HG03095 (cell line): ENCODE measurements around the gene TLN1.

ENCODE experiments used
- ATAC-seq: cut with Tn5 transposase; IDR thresholded peaks from one replicate; pipeline ENCODE4 v1.9.1; 2021; ENCODE audit warnings: moderate library complexity; ENCODE audit not compliant: unreplicated experiment

The TLN1 gene

DNA sequence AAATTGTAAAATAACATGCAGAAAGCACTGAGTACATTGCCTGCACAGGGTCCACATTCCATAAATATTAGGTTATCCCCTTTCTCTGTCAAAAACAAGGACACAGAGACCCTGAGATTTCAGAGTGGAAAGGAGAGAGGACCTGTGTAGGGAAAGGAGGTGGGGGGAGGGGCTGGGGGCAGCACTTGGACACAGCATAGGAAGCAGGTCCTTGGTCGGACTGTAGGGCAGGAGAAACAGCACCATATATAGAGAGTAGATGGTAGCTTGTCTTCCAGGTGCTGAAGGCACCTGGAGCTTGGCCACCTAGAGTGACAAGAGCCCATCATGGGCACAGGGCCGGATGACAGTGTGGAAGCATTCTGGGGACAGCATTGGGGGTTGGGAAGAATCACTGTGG, 44.7 kb downstream of the TLN1 start:
- no peak for ATAC-seq

DNA sequence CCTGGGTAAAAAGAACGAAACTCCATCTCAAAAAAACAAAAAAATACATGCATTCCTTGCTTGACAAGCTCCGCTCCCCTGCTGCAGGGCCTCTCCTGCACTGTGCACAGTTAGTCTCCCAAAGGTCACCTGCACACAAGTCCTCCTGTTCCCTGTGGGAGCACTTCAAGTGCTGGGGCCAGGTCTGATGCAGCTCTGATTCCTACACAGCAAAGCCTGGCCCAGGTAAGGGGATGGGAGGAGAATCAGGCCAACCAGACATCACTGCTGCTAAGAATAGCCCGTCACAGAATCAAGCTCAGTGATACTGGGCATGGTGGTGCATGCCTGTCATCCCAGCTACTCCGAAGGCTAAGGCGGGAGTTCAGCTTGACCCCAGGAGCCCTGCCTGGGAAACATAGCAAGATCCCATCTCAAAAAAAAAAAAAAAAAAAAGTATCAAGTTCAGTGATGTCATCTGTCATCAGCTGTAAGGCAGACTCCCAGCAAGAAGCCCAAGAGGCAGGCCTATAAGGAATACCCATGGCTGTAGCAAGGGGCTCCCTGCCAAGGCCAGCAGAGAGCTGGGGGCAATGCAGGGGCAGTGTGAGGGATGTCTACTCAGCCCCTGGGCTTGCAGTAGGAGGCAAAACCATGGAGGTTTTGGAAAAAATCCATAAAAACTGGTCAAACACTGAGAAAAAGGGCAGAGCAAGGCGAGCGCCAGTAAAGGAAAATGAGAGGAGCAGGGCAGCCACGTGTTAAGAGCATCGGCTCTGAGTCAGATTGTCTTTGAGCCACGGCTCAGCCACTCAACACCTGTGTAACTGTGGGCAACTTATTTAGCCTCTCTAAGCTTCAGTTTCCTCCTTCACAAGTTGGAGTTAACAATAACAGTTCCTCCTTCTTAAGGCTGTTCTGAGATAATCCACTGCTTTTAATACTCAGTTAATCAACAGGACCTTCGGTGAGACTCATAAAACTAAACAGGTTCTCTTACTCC, 45.5 kb downstream of the TLN1 start:
- ATAC-seq, result no peak

DNA sequence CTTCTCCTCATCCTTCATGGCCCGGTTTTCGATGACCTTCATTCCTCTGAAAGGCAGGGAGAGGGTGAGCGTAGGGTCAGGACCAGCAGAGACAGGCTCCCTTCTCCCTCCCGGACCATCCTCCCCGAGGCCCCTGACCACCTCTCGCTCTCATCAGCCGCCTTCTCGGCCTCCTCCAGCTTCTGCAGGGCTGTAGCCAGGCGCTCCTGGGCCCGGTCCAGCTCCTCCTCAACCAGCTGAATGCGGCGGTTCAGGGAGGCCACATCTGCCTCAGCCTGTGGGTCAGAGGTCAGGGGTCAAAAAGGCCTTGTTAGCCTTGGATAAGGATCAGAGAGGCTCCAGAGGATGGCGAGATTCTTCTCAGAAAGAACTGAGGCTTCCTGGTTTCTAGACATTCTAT, 46.5 kb downstream of the TLN1 start:
- ATAC-seq, result no peak

DNA sequence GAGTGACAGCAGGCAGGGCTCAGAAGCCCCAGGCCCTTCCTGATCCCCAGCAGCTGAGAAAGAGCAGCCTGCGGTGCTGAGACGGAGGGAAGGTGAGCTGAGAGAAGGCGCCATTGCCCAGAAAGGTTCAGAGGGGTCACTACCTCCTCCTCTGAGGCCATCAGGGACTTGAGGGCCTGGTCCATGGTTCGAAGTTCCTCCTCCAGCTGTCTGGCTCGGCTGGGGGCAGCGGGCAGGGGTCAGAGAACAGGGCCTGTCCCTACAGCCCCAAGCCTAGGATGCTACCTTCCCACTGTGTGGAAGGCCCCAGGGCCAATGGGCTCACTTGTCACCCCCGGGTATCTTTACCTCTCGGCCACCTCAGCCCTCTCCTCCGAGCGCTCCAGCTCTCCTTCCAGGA, 47.1 kb downstream of the TLN1 start:
- no peak for ATAC-seq

DNA sequence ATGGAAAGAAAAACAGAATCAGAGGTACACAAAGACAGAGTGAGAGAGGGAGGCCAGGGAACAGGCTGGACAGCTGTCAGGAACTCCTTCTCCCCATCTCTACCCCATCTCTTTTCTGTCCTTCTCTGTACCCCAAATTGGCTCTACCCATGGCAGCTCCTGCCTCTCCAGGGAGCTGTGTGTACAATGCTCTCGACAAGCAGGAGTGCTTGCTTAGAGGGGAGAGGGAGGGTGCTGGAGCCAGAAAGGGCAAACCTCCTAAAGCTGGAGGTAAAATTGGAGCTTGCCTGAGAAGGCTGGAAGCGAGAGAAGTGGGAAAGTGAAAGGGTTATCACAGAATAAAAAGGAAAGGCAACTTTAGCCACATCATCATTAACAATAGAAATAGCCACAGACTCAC, 48.7 kb downstream of the TLN1 start:
- no peak for ATAC-seq

DNA sequence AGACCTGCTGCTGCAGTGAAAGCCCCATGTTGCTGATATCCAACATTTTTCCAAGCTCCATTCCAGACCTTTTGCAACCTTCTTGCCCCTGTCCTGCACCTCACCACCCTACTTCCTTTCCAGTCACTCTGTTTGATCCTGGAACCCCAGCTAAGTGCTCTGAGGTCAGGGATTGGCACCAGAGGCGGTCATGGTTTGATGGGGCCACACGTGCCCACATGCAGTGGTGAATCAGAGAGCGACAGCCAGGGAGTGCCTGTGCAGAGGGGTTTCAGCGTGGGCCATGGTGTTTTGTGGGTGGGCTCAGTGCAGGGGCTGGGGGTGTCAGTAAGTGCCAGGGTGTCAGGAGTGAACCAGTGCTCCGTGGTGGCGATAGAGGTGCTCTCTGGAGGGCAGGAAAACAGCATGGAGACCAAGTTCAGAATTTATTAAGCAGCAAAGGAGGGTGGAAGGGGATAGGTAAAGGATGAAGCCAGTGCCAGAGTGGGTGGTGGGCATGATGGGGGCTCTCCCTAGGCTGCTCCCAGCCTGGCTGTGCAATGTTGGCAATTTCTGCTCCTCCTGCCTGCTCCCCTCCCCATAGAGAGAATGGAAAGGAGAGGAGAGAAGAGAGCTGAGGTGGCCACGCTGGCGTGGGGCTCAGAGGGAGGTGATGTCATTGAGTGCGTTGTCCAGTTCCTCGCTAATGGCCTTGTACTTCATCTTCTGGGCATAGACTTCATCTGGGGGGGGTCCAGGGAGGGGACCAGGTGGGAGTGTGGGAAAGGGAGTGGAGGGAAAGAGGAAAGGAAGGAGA, 49.3 kb downstream of the TLN1 start:
- no peak for ATAC-seq

DNA sequence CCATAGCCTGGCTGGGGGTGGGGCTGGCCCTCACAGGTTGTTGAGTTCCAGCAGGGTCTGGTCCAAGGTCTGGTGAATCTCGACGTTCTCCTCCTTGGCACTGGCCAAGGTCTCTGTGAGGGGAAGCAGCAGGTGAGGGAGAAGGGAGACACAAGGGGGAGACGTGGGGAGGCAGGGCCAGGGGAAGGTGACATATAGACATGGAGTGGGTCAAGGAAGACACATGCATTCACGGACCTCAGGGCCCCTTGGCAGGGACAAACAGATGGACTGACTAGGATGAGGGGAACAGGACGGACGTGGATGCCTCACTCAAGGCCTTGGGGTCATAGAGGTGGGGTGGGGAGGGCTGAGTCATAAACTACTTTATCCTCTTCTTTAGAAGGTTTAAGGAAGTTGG, 49.9 kb downstream of the TLN1 start:
- ATAC-seq, result no peak

DNA sequence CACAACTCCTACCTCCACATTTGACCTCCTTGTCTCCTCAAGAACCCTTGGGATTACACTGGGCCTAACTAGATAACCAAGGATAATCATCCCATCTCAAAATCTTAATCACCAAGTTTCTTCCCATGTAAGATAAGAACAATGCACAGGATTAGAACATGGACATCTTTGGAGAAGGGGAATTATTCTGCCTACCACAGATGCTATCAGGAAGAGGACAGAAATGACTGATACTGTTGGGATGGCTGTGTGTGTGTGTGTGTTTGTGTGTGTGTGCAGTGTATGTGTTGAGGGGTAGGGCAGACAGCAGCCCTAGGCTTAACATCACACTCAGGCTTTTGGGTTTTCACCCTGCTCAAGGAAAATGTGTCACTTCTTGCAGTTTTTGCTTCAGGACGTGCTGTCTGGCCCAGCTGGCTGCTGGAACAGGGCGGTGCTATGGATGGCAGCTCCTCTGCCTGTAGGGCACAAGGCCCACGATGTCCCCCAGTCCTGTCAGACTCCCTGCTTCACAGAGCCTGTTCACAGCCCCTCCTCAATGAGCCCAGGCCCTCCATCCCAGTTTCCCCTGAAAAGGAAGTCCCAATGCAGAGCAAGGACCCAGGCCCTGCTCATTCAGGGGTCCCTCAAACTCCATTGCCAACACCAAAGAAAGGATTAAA, 50.5 kb downstream of the TLN1 start:
- ATAC-seq, result no peak

DNA sequence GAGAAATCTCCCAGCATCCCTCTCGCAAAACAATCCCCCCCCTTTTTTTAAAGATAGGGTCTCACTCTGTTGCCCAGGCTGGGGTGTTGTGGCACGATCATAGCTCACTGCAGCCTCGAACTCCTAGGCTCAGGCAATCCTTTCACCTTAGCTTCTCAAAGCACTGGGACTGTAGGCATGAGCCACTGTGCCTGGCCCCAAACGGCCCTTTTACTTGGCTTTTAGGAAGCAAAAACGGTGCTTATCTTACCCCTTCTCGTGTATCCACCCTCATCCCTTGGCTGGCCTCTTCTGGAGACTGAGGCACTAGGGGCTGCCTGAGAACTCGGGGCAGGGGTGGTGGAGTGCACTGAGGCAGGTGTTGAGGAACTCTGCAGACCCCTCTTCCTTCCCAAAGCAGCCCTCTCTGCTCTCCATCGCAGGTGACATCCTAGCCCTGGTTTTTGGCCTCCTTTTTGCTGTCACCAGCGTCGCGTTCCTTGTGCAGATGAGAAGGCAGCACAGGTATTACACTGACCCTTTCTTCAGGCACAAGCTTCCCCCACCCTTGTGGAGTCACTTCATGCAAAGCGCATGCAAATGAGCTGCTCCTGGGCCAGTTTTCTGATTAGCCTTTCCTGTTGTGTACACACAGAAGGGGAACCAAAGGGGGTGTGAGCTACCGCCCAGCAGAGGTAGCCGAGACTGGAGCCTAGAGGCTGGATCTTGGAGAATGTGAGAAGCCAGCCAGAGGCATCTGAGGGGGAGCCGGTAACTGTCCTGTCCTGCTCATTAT, 51.5 kb downstream of the TLN1 start:
- no peak for ATAC-seq

DNA sequence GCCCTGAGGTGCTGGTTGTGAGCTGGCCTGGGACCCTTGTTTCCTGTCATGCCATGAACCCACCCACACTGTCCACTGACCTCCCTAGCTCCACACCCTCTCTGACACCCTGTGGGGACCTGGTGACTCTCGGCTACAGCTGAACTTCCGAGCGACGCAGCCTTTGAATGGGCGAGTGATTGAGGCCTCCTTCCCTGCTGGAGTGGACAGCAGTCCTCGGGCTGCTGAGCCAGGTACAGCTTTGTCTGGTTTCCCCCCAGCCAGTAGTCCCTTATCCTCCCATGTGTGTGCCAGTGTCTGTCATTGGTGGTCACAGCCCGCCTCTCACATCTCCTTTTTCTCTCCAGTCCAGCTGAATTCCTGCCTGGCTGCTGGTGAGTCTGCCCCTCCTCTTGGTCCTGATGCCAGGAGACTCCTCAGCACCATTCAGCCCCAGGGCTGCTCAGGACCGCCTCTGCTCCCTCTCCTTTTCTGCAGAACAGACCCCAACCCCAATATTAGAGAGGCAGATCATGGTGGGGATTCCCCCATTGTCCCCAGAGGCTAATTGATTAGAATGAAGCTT, 52.1 kb downstream of the TLN1 start:
- ATAC-seq, result no peak

DNA sequence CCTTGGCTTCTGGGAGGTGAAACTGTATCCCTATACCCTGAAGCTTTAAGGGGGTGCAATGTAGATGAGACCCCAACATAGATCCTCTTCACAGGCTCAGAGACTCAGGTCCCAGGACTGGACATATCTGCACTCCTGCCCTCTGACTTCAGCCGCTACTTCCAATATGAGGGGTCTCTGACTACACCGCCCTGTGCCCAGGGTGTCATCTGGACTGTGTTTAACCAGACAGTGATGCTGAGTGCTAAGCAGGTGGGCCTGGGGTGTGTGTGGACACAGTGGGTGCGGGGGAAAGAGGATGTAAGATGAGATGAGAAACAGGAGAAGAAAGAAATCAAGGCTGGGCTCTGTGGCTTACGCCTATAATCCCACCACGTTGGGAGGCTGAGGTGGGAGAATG, 52.9 kb downstream of the TLN1 start:
- no peak for ATAC-seq

DNA sequence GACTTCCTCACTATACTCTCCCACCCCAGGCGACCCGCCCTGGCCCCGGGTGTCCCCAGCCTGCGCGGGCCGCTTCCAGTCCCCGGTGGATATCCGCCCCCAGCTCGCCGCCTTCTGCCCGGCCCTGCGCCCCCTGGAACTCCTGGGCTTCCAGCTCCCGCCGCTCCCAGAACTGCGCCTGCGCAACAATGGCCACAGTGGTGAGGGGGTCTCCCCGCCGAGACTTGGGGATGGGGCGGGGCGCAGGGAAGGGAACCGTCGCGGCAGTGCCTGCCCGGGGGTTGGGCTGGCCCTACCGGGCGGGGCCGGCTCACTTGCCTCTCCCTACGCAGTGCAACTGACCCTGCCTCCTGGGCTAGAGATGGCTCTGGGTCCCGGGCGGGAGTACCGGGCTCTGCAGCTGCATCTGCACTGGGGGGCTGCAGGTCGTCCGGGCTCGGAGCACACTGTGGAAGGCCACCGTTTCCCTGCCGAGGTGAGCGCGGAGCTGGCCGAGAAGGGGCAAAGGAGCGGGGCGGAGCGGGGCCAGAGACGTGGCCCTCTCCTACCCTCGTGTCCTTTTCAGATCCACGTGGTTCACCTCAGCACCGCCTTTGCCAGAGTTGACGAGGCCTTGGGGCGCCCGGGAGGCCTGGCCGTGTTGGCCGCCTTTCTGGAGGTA, 56.1 kb downstream of the TLN1 start:
- no peak for ATAC-seq

DNA sequence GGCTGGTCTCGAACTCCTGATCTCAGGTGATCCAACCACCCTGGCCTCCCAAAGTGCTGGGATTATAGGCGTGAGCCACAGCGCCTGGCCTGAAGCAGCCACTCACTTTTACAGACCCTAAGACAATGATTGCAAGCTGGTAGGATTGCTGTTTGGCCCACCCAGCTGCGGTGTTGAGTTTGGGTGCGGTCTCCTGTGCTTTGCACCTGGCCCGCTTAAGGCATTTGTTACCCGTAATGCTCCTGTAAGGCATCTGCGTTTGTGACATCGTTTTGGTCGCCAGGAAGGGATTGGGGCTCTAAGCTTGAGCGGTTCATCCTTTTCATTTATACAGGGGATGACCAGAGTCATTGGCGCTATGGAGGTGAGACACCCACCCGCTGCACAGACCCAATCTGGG, 56.8 kb downstream of the TLN1 start:
- no peak for ATAC-seq

DNA sequence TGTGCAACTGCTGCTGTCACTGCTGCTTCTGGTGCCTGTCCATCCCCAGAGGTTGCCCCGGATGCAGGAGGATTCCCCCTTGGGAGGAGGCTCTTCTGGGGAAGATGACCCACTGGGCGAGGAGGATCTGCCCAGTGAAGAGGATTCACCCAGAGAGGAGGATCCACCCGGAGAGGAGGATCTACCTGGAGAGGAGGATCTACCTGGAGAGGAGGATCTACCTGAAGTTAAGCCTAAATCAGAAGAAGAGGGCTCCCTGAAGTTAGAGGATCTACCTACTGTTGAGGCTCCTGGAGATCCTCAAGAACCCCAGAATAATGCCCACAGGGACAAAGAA, 58.0 kb downstream of the TLN1 start:
- no peak for ATAC-seq

DNA sequence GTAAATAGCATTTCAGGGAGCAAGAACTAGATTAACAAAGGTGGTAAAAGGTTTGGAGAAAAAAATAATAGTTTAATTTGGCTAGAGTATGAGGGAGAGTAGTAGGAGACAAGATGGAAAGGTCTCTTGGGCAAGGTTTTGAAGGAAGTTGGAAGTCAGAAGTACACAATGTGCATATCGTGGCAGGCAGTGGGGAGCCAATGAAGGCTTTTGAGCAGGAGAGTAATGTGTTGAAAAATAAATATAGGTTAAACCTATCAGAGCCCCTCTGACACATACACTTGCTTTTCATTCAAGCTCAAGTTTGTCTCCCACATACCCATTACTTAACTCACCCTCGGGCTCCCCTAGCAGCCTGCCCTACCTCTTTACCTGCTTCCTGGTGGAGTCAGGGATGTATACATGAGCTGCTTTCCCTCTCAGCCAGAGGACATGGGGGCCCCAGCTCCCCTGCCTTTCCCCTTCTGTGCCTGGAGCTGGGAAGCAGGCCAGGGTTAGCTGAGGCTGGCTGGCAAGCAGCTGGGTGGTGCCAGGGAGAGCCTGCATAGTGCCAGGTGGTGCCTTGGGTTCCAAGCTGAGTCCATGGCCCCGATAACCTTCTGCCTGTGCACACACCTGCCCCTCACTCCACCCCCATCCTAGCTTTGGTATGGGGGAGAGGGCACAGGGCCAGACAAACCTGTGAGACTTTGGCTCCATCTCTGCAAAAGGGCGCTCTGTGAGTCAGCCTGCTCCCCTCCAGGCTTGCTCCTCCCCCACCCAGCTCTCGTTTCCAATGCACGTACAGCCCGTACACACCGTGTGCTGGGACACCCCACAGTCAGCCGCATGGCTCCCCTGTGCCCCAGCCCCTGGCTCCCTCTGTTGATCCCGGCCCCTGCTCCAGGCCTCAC, 58.6 kb downstream of the TLN1 start, which contains the start of gene CA9:
Gene CA9 (plus strand): TSS at position 797 of the 893 bp plus-strand sequence. CDS start 32 bp downstream, at position 829.
- ATAC-seq, result no peak

DNA sequence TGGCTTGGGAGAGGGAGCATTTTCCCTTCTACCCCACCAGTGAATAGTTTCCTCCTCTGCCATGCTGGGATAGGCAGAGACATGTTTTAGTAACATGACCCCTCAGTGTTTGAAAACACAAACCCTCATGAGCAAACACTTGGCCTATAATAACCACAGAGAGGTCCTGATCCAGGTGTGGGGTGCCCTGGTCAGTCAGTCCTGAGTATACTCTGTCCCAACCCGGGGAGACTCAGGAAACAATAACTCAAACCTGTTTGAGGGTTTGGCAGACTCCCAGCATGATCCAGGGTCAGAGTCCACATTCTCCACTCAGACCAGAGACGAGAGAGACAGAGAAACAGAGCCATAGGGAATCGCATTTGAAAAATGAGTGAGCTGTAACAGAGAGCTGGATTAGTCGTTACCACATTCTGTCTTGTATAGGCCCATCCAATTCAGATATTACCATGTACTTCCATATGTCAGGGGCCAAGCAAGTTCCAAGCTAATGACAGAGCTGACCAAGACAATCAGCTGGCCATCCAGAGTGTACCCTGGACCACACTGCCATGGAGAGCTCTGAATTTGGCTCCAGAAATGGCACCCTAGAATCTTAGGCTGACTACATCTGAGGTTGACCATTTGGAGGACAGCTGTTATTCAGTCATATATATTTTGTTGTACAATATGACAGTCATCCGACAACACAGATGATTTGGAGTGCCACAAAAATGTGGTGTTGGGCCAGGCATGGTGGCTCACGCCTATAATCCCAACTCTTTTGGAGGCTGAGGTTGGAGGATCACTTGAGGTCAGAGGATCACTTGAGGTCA, 62.5 kb downstream of the TLN1 start:
- ATAC-seq, result no peak

DNA sequence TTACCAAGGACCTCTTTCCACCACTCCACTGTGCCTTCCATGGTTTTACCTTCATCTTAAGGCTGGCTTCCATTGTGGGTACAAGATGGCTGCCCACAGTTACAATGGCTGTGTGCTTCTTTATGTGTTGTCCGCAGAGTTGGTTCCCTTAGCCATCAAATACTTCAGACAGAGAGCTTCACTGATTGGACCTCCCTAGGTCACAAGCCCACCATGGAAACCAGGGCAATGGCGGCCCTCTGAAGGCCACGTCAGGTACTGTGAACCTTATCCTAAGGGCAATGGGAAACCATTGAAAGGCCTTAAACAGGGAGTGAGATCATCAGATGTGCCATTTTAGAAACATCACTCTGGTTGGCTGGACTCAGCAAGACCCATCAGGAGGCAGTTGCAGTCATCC, 64.1 kb downstream of the TLN1 start:
- ATAC-seq, result no peak

DNA sequence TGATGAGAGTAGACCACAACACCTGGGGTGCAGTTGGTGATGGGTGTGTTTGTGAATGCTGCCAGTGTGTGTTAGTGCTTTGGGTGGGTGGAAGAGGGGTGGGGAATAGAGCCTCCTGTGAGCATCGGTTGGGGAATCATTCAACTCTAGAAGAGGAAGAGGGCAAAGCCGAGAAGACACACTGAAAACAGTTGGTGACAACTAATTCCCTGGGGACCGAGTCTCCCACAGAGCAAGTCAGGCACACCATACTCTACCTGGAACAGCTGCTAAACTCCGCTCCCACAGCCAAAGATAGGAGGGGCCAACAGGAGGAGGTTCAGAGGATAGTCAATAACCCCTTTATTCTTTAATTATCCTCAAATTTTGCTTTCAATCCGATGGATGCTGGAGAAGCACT, 65.4 kb downstream of the TLN1 start:
- no peak for ATAC-seq
